Karpas-422 (cell line): ENCODE data around the gene TMA7. TPM values are rescaled to one million over a fixed set of nuclear protein-coding genes. Genes with fewer than 3 reads are reported as not detected.

Source experiments
- DNase-seq: peaks from one replicate; pipeline ENCODE4 v3.0.0-alpha.2; 2015
- H2AFZ ChIP-seq: fragments of 200-600 bp; sonication (generic); 2 replicates; pipeline ENCODE4 v1.6.1; 2014; ENCODE audit warnings: antibody characterized with exemption, low read length, mixed read lengths
- H3K27ac ChIP-seq: fragments of 200-600 bp; sonication (generic); 2 replicates; pipeline ENCODE4 v1.5.1; 2014; ENCODE audit warnings: mild to moderate bottlenecking, low read length, moderate library complexity
- H3K27me3 ChIP-seq: fragments of 200-600 bp; sonication (generic); 2 replicates; pipeline ENCODE4 v1.6.1; 2014; ENCODE audit warnings: low read length, mixed read lengths
- H3K36me3 ChIP-seq: fragments of 200-600 bp; sonication (generic); 2 replicates; pipeline ENCODE4 v1.6.1; 2014; ENCODE audit warnings: low read length, mixed read lengths; ENCODE audit not compliant: insufficient read depth
- H3K4me1 ChIP-seq: fragments of 200-600 bp; sonication (generic); 2 replicates; pipeline ENCODE4 v1.6.1; 2014; ENCODE audit warnings: mild to moderate bottlenecking, low read length, mixed read lengths
- H3K4me2 ChIP-seq: fragments of 200-600 bp; sonication (generic); 2 replicates; pipeline ENCODE4 v1.6.1; 2014; ENCODE audit warnings: low read length, low read depth, mild to moderate bottlenecking; ENCODE audit not compliant: poor library complexity, severe bottlenecking
- H3K4me3 ChIP-seq: fragments of 200-600 bp; sonication (generic); 2 replicates; pipeline ENCODE4 v1.5.1; 2014; ENCODE audit warnings: mild to moderate bottlenecking, antibody characterized with exemption, low read length, mixed read lengths
- H3K79me2 ChIP-seq: fragments of 200-600 bp; sonication (generic); 2 replicates; pipeline ENCODE4 v1.6.1; 2014; ENCODE audit warnings: mild to moderate bottlenecking, low read length, mixed read lengths
- H3K9ac ChIP-seq: fragments of 200-600 bp; sonication (generic); 2 replicates; pipeline ENCODE4 v1.6.0; 2014; ENCODE audit warnings: low read length
- H3K9me2 ChIP-seq: fragments of 200-600 bp; sonication (generic), shearing (Covaris generic); replicated peaks from 2 replicates; pipeline ENCODE4 v1.6.0; 2014; ENCODE audit warnings: mild to moderate bottlenecking, low read length, moderate library complexity; ENCODE audit not compliant: insufficient read depth
- H3K9me3 ChIP-seq: fragments of 300-700, 200-600 bp; sonication (generic); 2 replicates; pipeline ENCODE4 v1.6.1; 2014; ENCODE audit warnings: low read length, mixed read lengths
- H4K20me1 ChIP-seq: fragments of 200-600 bp; sonication (generic); 2 replicates; pipeline ENCODE4 v1.6.1; 2014; ENCODE audit warnings: mild to moderate bottlenecking, antibody characterized with exemption, low read length, low read depth; ENCODE audit not compliant: insufficient read depth
- total RNA-seq: library from RNA; depleted of rRNA; stranded (reverse); fragments of >200 nt; shearing (Covaris generic); gene quantifications from 2 replicates; pipeline ENCODE4 v1.2.3, GENCODE V29; 2014; ENCODE audit warnings: low replicate concordance

TMA7 gene
- total RNA-seq, 1 experiment from 2014 or later, result 300 TPM

- H3K36me3 ChIP-seq, result no peaks in the 10 kb centered on the region
- no peaks in the 10 kb centered on the region for H4K20me1 ChIP-seq
- H3K79me2 ChIP-seq, result no peaks in the 10 kb centered on the region
- no peak overlapping the region for H3K4me2 ChIP-seq
- H3K9me2 ChIP-seq, result no peaks in the 10 kb centered on the region
- H3K9ac ChIP-seq, result no peak overlapping the region
- H3K4me1 ChIP-seq, result no peaks in the 10 kb centered on the region
- no peak overlapping the region for H3K27ac ChIP-seq
- H3K9me3 ChIP-seq, result no peaks in the 10 kb centered on the region
- no peaks in the 10 kb centered on the region for H3K27me3 ChIP-seq
- no peak for DNase-seq
- no peak overlapping the region for H3K4me3 ChIP-seq
- H2AFZ ChIP-seq, result no peak overlapping the region
Measured at GRCh38 chr3:48406443-48407431, 33.3 kb upstream of the TMA7 start.

DNA sequence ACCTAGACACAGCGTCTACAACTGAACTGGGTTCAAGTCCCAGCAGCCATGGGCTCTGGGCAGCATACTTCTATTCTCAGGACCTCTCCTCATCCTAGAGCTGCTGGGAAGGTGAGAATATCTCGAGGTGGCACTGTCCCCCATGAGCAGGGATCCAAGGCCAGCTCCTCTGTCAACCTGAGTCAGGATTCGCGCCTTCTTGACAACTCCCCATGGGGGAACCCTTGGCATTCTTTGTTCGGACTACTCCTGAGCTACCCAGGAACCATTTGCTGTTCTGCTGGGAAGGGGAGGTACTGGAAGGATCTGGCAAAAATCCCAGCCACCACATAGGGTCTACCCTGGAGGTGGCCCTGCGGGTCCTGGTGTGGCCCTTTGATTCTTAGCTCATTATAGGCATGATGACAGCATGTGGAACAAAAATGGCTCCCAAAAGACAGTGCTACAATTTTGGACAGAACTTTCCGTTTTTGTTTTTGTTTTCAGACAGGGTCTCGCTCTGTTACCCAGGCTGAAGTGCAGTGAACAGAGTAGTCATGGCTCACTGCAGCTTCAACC is 32.4 kb upstream of the TMA7 start:
- H3K4me2 ChIP-seq, result no peak overlapping the region
- no peak overlapping the region for H2AFZ ChIP-seq
- no peaks in the 10 kb centered on the region for H3K27me3 ChIP-seq
- H3K27ac ChIP-seq, result no peak overlapping the region
- no peaks in the 10 kb centered on the region for H3K36me3 ChIP-seq
- H3K9me2 ChIP-seq, result no peaks in the 10 kb centered on the region
- no peaks in the 10 kb centered on the region for H3K79me2 ChIP-seq
- H4K20me1 ChIP-seq, result no peaks in the 10 kb centered on the region
- no peaks in the 10 kb centered on the region for H3K9me3 ChIP-seq
- DNase-seq, result no peak
- no peak overlapping the region for H3K9ac ChIP-seq
- H3K4me3 ChIP-seq, result no peak overlapping the region
- H3K4me1 ChIP-seq, result no peaks in the 10 kb centered on the region

GRCh38 chr3:48408823-48409281 is 31.2 kb upstream of the TMA7 start:
- Histone ChIP-seq H3K4me3 (no peak overlapping the region), H3K79me2 (no peaks in the 10 kb centered on the region), H3K4me1 (no peaks in the 10 kb centered on the region), H2AFZ (no peak overlapping the region), H3K9me2 (no peaks in the 10 kb centered on the region), H3K27me3 (no peaks in the 10 kb centered on the region), H4K20me1 (no peaks in the 10 kb centered on the region), H3K36me3 (no peaks in the 10 kb centered on the region), H3K4me2 (no peak overlapping the region), H3K27ac (no peak overlapping the region), H3K9me3 (no peaks in the 10 kb centered on the region), H3K9ac (no peak overlapping the region)
- DNase-seq, result no peak

- Histone ChIP-seq H3K9me2 (no peaks in the 10 kb centered on the region), H2AFZ (no peak overlapping the region), H3K9me3 (no peaks in the 10 kb centered on the region)
Measured at GRCh38 chr3:48409291-48410201, 30.5 kb upstream of the TMA7 start.

DNA sequence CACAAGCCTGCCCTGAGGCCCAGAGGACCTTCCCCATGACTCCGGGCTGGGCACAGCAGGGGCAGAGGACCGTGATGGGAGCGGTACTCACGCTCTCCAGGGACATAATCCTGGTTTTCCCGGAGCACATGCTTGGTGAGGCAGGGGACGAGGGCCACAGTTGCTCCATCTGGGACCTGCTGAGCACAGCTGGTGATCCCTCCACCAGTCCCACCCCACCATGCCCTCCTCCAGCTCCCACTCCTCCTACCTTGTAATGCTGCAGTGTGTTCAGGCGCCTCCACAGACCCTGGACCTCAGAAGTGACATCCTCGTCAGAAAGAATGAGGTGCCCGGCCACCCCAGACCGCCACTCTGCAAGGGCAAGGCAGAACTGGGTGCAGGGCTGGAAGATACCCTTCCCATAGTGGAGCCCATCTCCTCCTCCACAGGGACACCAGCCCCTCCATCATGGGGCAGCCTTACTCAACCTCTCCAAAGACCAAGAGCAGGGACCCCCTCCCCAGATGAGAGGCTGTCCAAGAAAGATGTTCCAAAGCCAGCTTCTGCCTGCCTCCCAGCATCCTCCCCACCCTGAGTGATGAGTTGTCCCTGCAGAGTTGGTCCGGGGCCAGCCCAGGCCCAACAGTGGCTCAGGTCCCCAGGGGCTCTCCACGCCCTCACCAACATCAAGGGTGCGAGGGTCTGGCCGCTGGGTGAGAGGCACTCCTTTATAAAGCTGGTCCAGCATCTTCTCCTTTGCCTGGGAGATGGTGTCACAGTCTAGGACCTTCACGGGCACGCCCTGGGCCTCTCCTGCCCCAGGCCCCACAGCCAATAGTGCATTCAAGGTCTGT is 29.6 kb upstream of the TMA7 start:
- Histone ChIP-seq H4K20me1 (no peaks in the 10 kb centered on the region), H3K27me3 (no peaks in the 10 kb centered on the region), H3K4me1 (no peaks in the 10 kb centered on the region), H3K79me2 (no peaks in the 10 kb centered on the region), H3K9me2 (no peaks in the 10 kb centered on the region), H3K36me3 (no peaks in the 10 kb centered on the region; the same call in 1 of the 2 replicates), H3K4me2 (no peak overlapping the region), H2AFZ (no peak overlapping the region), H3K4me3 (no peak overlapping the region), H3K9ac (no peak overlapping the region), H3K27ac (no peak overlapping the region), H3K9me3 (no peaks in the 10 kb centered on the region)
- DNase-seq, result no peak

More at GRCh38 chr3:48409291-48410201, 30.5 kb upstream of the TMA7 start:
- Histone ChIP-seq H3K4me3 (no peak overlapping the region), H3K27me3 (no peaks in the 10 kb centered on the region), H3K4me2 (no peak overlapping the region), H3K79me2 (no peaks in the 10 kb centered on the region), H3K27ac (no peak overlapping the region), H3K4me1 (no peaks in the 10 kb centered on the region), H3K9ac (no peak overlapping the region), H4K20me1 (no peaks in the 10 kb centered on the region), H3K36me3 (no peaks in the 10 kb centered on the region)
- DNase-seq, result no peak

- Histone ChIP-seq H3K9me3 (no peaks in the 10 kb centered on the region), H3K27me3 (no peaks in the 10 kb centered on the region), H3K4me2 (no peak overlapping the region), H3K9me2 (no peaks in the 10 kb centered on the region), H3K36me3 (no peaks in the 10 kb centered on the region; the same call in 1 of the 2 replicates), H4K20me1 (no peaks in the 10 kb centered on the region), H3K4me1 (no peaks in the 10 kb centered on the region), H3K9ac (no peak overlapping the region), H2AFZ (no peak overlapping the region), H3K4me3 (no peak overlapping the region), H3K27ac (no peak overlapping the region), H3K79me2 (no peaks in the 10 kb centered on the region)
- no peak for DNase-seq
Measured at GRCh38 chr3:48411041-48411588, 28.9 kb upstream of the TMA7 start.

DNA sequence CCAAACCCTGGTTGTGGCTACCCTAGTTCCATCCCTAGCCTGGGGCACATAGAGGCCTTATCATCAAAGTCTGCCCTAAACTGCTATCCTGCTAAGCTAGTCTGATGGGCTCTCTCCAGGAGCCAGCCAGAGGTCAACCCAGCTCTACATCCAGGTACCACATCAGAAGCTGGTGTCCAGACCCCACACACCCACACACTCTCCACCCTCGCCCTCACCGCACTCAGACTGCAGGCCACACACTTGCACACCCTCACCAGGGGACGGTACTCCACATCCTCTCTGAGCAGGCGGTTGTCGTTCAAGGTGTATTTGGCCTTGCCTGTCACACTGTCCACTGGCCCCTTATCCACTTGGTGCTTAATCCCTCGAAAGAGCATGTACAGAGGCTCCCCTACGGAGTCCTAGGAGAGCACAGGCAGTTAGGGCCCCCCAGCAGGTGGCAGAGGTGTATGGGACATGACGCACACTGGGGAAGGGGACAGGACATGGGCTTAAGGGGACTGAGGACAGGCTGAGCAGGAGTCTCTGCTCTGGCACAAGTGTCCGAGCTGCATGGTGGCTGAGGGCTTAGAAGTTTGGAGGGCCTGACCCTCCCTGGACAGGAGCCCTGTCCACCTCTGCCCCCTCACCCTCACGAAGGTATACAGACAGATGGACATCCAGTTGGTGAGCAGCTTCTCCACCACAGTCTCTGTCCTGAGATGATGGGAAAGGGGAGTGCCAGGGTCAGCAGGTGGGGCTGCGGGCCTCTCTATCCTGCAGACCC is 28.3 kb upstream of the TMA7 start:
- no peak overlapping the region for H3K4me3 ChIP-seq
- no peaks in the 10 kb centered on the region for H3K9me2 ChIP-seq
- H2AFZ ChIP-seq, result no peak overlapping the region
- H4K20me1 ChIP-seq, result no peaks in the 10 kb centered on the region
- no peak for DNase-seq
- no peaks in the 10 kb centered on the region for H3K4me1 ChIP-seq
- no peaks in the 10 kb centered on the region for H3K27me3 ChIP-seq
- H3K36me3 ChIP-seq, result no peaks in the 10 kb centered on the region; the same call in 1 of the 2 replicates
- H3K27ac ChIP-seq, result no peak overlapping the region
- no peak overlapping the region for H3K4me2 ChIP-seq
- H3K9me3 ChIP-seq, result no peaks in the 10 kb centered on the region
- H3K79me2 ChIP-seq, result no peaks in the 10 kb centered on the region
- no peak overlapping the region for H3K9ac ChIP-seq
